IMR-90 (cell line): ENCODE data around the gene CDH22. TPM values are rescaled to one million over a fixed set of nuclear protein-coding genes. Genes with fewer than 3 reads are reported as not detected.

Experiments used
- ATAC-seq: fragments of 200-7000 bp; cut with Tn5 transposase; 2 replicates; pipeline ENCODE4 v1.9.1; 2020; ENCODE audit warnings: low read depth, mild to moderate bottlenecking, moderate library complexity
- BruUV-seq: library from RNA; stranded (reverse); fragments of 400-500 nt; replicated peaks from 2 replicates; lab custom pipeline; 2021; lab: Mats Ljungman, UMichigan
- CTCF ChIA-PET: fragments of 300-600 bp; formaldehyde crosslinking; extraction: SDS; loops from one replicate; lab custom pipeline; 2021; ENCODE audit warnings: antibody characterized with exemption; lab: Yijun Ruan, JAX
- POLR2A ChIA-PET: fragments of 300-600 bp; sonication (Branson Sonifier 250); formaldehyde crosslinking; loops from one replicate; lab custom pipeline; 2022; ENCODE audit warnings: antibody characterized with exemption; ENCODE audit not compliant: unreplicated experiment; lab: Charles Lee
- DNase-seq: peaks from one replicate; pipeline ENCODE4 v3.0.0; 2013
- H2AFZ ChIP-seq: replicated peaks from 2 replicates; pipeline ENCODE3; 2013; ENCODE audit warnings: low read length, mild to moderate bottlenecking; ENCODE audit not compliant: poor library complexity
- H2AK5ac ChIP-seq: 2 replicates; pipeline ENCODE4 v1.6.1; 2013; ENCODE audit warnings: low read depth, low read length, inconsistent platforms
- H2AK9ac ChIP-seq: replicated peaks from 2 replicates; pipeline ENCODE3; 2013; ENCODE audit warnings: mild to moderate bottlenecking, low read depth, low read length, moderate library complexity; ENCODE audit not compliant: poor library complexity
- H2BK120ac ChIP-seq: 2 replicates; pipeline ENCODE4 v1.6.1; 2013; ENCODE audit warnings: low read depth, low read length, inconsistent platforms
- H2BK15ac ChIP-seq: 3 replicates; pipeline ENCODE4 v1.6.1; 2013; ENCODE audit warnings: low read depth, low read length, inconsistent platforms
- H2BK20ac ChIP-seq: 2 replicates; pipeline ENCODE4 v1.6.1; 2013; ENCODE audit warnings: low read depth, mild to moderate bottlenecking, inconsistent platforms, low read length, moderate library complexity
- H2BK5ac ChIP-seq: 2 replicates; pipeline ENCODE4 v1.6.1; 2013; ENCODE audit warnings: mild to moderate bottlenecking, low read depth, low read length, inconsistent platforms; ENCODE audit not compliant: poor library complexity, severe bottlenecking
- H3K14ac ChIP-seq: replicated peaks from 2 replicates; pipeline ENCODE4 v1.6.1; 2013; ENCODE audit warnings: low read depth, low read length, inconsistent platforms
- H3K18ac ChIP-seq: 2 replicates; pipeline ENCODE4 v1.6.1; 2013; ENCODE audit warnings: low read depth, low read length, control low read depth
- H3K23ac ChIP-seq: 2 replicates; pipeline ENCODE4 v1.6.1; 2013; ENCODE audit warnings: low read depth, low read length, inconsistent platforms
- H3K27ac ChIP-seq: 2 replicates; pipeline ENCODE4 v1.5.1; 2013; ENCODE audit warnings: mild to moderate bottlenecking, control low read depth, low read length; ENCODE audit not compliant: insufficient read depth
- H3K27me3 ChIP-seq: 2 replicates; pipeline ENCODE4 v1.6.1; 2013; ENCODE audit warnings: low read length; ENCODE audit not compliant: control insufficient read depth, insufficient read depth
- H3K36me3 ChIP-seq: 2 replicates; pipeline ENCODE4 v1.6.1; 2013; ENCODE audit warnings: low read length, mixed read lengths; ENCODE audit not compliant: control insufficient read depth, insufficient read depth
- H3K4ac ChIP-seq: 2 replicates; pipeline ENCODE4 v1.6.1; 2013; ENCODE audit warnings: low read depth, low read length, inconsistent platforms
- H3K4me1 ChIP-seq: 2 replicates; pipeline ENCODE4 v1.6.1; 2013; ENCODE audit warnings: low read length, mixed read lengths; ENCODE audit not compliant: control insufficient read depth, insufficient read depth
- H3K4me2 ChIP-seq: 2 replicates; pipeline ENCODE4 v1.6.1; 2013; ENCODE audit warnings: low read depth, mild to moderate bottlenecking, control low read depth, low read length, moderate library complexity
- H3K4me3 ChIP-seq: 2 replicates; pipeline ENCODE4 v1.5.1; 2013; ENCODE audit warnings: low read depth, mild to moderate bottlenecking, control low read depth, low read length, moderate library complexity; ENCODE audit not compliant: insufficient read depth
- H3K56ac ChIP-seq: 2 replicates; pipeline ENCODE4 v1.6.1; 2013; ENCODE audit warnings: low read length, inconsistent platforms; ENCODE audit not compliant: insufficient read depth; ENCODE audit errors: extremely low read depth
- H3K79me1 ChIP-seq, 2 experiments: 2 replicates each; pipeline ENCODE4 v1.6.1; 2013; ENCODE audit warnings: low read length in 2 of 2, inconsistent platforms in 1 of 2, low read depth in 1 of 2
- H3K9ac ChIP-seq: 2 replicates; pipeline ENCODE4 v1.6.1; 2013; ENCODE audit warnings: low read depth, low read length, control low read depth
- H3K9me1 ChIP-seq: 2 replicates; pipeline ENCODE4 v1.6.1; 2013; ENCODE audit warnings: low read length, inconsistent platforms; ENCODE audit not compliant: insufficient read depth
- H3K9me3 ChIP-seq: 2 replicates; pipeline ENCODE4 v1.6.1; 2013; ENCODE audit warnings: low read length; ENCODE audit not compliant: control insufficient read depth, insufficient read depth
- H4K20me1 ChIP-seq: 2 replicates; pipeline ENCODE4 v1.6.1; 2013; ENCODE audit warnings: low read length, inconsistent platforms; ENCODE audit not compliant: insufficient read depth
- H4K5ac ChIP-seq: 2 replicates; pipeline ENCODE4 v1.6.1; 2013; ENCODE audit warnings: mild to moderate bottlenecking, low read depth, low read length, control low read depth
- H4K8ac ChIP-seq, 2 experiments: 2 replicates each; pipeline ENCODE4 v1.6.1; 2013; ENCODE audit warnings: low read depth in 2 of 2, low read length in 2 of 2, control low read depth in 1 of 2, inconsistent platforms in 1 of 2
- H4K91ac ChIP-seq: 2 replicates; pipeline ENCODE4 v1.6.1; 2013; ENCODE audit warnings: low read depth, low read length, inconsistent platforms; ENCODE audit not compliant: insufficient read depth
- ELK1 ChIP-seq: fragments of 150-350 bp; IDR thresholded peaks from 2 replicates; pipeline ENCODE4 v1.6.1; 2016; ENCODE audit warnings: low read depth, mild to moderate bottlenecking, low read length, moderate library complexity, borderline replicate concordance
- FOS ChIP-seq: fragments of 150-350 bp; IDR thresholded peaks from 2 replicates; pipeline ENCODE4 v1.6.1; 2016; ENCODE audit warnings: low read depth, low read length
- WGBS, 2 experiments: methylation state at CpG; one replicate each; pipeline versions ENCODE4 v1.1.5 to v1.1.7; 2013; ENCODE audit warnings: missing lambda C conversion rate in 2 of 2; ENCODE audit not compliant: insufficient read length in 1 of 2; ENCODE audit errors: extremely low coverage in 2 of 2; 5-methylcytosine and 5-hydroxymethylcytosine counted together
- dilution Hi-C: fragments of 300-500 bp; cut with HindIII; formaldehyde crosslinking; loops from one replicate; pipeline ENCODE4 v1.14.3; 2018; ENCODE audit warnings: low sequenced_read_pairs; ENCODE audit not compliant: unreplicated experiment
- in situ Hi-C: fragments of 300-500 bp; cut with MboI; formaldehyde crosslinking; loops from 3 replicates; pipeline ENCODE4 v1.14.3; 2019; ENCODE audit warnings: low sequenced_read_pairs, inconsistent platforms, mixed read lengths
- intact Hi-C: fragments of 100-400 bp; cut with micrococcal nuclease; formaldehyde crosslinking; loops from 2 replicates; pipeline ENCODE4 v1.10.0; 2022
- polyA plus RNA-seq, 3 experiments: library from polyadenylated mRNA; depleted of rRNA; stranded (reverse); fragments of >200 nt; gene quantifications; 2 replicates each; pipeline ENCODE4 v1.2.3, GENCODE V29; 2012; ENCODE audit warnings: low replicate concordance in 1 of 3
- total RNA-seq: library from RNA; depleted of rRNA; stranded (reverse); fragments of >200 nt; gene quantifications from 2 replicates; pipeline ENCODE4 v1.2.3, GENCODE V29; 2012

The CDH22 gene
- total and polyA plus RNA-seq, 2 of the 4 experiments (the other 2 are of a cell fraction), result not detected

GRCh38 chr20:46182276-46183200 lies 125.8 kb downstream of the CDH22 start:
- POLR2A ChIA-PET, result no interaction called here
- intact Hi-C loops (no loop called here), in situ Hi-C loops (no loop called here), dilution Hi-C loops (no loop called here)
- H3K4me2 ChIP-seq, result no peak overlapping the region
- H3K14ac ChIP-seq, result no peak overlapping the region
- CTCF ChIA-PET, result no interaction called here
- H2BK5ac ChIP-seq, result no peak overlapping the region
- H3K23ac ChIP-seq, result no peak overlapping the region; the same call in 1 of the 2 replicates
- DNase-seq (no peak), ATAC-seq (no peak)
- no peak overlapping the region for H3K56ac ChIP-seq
- no peaks in the 10 kb centered on the region for H3K4me1 ChIP-seq
- H3K79me1 ChIP-seq, result no peaks in the 10 kb centered on the region
- H3K4me3 ChIP-seq, result no peak overlapping the region
- no peaks in the 10 kb centered on the region for H3K36me3 ChIP-seq
- H2AK9ac ChIP-seq, result no peak overlapping the region
- H3K9me3 ChIP-seq, result no peaks in the 10 kb centered on the region
- H3K9ac ChIP-seq, result no peak overlapping the region
- peaks cover 11% of the 10 kb centered on the region; the same call in 1 of the 2 replicates for H3K27me3 ChIP-seq
- no peak overlapping the region for H2BK20ac ChIP-seq
- BruUV-seq, result no TSS peak
- H3K18ac ChIP-seq, result no peak overlapping the region
- H3K4ac ChIP-seq, result no peak overlapping the region
- no peak overlapping the region for H2AK5ac ChIP-seq
- H3K27ac ChIP-seq, result no peak overlapping the region
- no peak overlapping the region for H4K91ac ChIP-seq
- H4K20me1 ChIP-seq, result no peaks in the 10 kb centered on the region
- no peak overlapping the region for H2BK15ac ChIP-seq
- no peak for TF ChIP-seq ELK1
- TF ChIP-seq FOS, result no peak
- H2AFZ ChIP-seq, result no peak overlapping the region
- no peak overlapping the region for H2BK120ac ChIP-seq
- H4K5ac ChIP-seq, result no peak overlapping the region
- no peak overlapping the region for H4K8ac ChIP-seq
- 47% methylated on average over 3 of the region's 13 CpGs; no CpG with 5 or more reads in 1 of the 2 experiments for WGBS, 2 experiments
- H3K9me1 ChIP-seq, result no peaks in the 10 kb centered on the region
